Chondrocyte (in vitro differentiated cells): Measurements from ENCODE around the gene EIPR1. TPM values are rescaled to one million over a fixed set of nuclear protein-coding genes. Genes with fewer than 3 reads are reported as not detected.

Experiments used
- DNase-seq: peaks from one replicate; pipeline ENCODE4 v3.0.0; 2021; ENCODE audit warnings: mixed read lengths, low spot score
- H3K27ac Mint-ChIP-seq: one replicate; pipeline ENCODE4 v1.8.0; 2021; ENCODE audit warnings: mild to moderate bottlenecking, moderate library complexity, mixed read lengths; ENCODE audit not compliant: unreplicated experiment
- H3K27me3 Mint-ChIP-seq: 2 replicates; pipeline ENCODE4 v1.8.0; 2021; ENCODE audit warnings: low read depth, mixed read lengths
- H3K36me3 Mint-ChIP-seq: 2 replicates; pipeline ENCODE4 v1.8.0; 2021; ENCODE audit warnings: low read depth, mixed read lengths
- H3K4me1 Mint-ChIP-seq: 2 replicates; pipeline ENCODE4 v1.8.0; 2021; ENCODE audit warnings: low read depth, mild to moderate bottlenecking, mixed read lengths
- H3K4me3 Mint-ChIP-seq: one replicate; pipeline ENCODE4 v1.8.0; 2021; ENCODE audit warnings: mild to moderate bottlenecking, moderate library complexity, mixed read lengths; ENCODE audit not compliant: unreplicated experiment
- H3K9me3 Mint-ChIP-seq: 2 replicates; pipeline ENCODE4 v1.8.0; 2021; ENCODE audit warnings: low read depth, mixed read lengths
- total RNA-seq: library from RNA; stranded (reverse); gene quantifications from 3 replicates; pipeline ENCODE4 v1.2.1, GENCODE V29; 2021
- TF ChIP-seq, protein P1 (sequence below): fragments of 200-600 bp; sonication (generic); IDR thresholded peaks from 2 replicates; pipeline ENCODE4 v1.5.0; 2021; ENCODE audit warnings: antibody characterized with exemption, mild to moderate bottlenecking, moderate library complexity

The EIPR1 gene
- total RNA-seq, 1 donor from 2014 or later, result 18.2 TPM

DNA sequence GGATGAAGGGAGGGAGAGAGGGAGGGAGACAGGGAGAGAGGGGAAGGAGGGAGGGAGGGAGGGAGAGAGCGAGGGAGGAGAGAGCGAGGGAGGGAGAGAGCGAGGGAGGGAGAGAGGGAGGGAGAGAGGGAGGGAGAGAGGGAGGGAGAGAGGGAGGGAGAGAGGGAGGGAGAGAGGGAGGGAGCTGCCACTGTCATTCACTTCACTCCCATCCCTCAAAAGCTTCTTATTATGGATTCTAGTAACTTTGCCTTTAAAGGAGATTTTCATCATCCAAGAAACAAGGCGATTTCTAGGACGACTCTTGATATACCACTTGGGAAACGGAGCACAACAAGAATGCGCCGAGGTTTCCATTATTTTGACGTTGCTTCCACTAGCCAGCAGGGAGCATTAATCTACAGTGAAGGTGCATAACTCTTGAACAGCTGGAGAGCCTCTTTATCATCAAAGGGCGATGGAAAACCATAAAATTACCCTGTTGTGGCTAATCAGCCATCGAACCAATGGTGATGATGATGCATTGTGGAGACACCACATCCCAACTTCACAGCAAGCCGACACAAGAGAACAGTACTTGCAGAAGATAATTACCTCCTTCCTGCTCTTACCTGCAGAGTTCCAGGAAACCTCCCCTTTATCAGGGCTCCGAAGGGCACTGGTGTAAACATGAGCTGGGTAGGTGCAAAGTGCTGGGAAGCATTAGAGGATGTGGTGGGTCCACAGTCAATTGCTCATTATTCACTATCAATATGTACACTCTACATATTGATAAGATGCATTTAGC, 130.5 kb downstream of the EIPR1 start:
- Mint-ChIP-seq H3K27me3 (no peaks in the 10 kb centered on the region), H3K9me3 (peaks cover 17% of the 10 kb centered on the region), H3K4me1 (no peaks in the 10 kb centered on the region), H3K27ac (no peak overlapping the region), H3K36me3 (peaks cover 15% of the 10 kb centered on the region), H3K4me3 (no peak overlapping the region)
- TF ChIP-seq, protein P1, sequence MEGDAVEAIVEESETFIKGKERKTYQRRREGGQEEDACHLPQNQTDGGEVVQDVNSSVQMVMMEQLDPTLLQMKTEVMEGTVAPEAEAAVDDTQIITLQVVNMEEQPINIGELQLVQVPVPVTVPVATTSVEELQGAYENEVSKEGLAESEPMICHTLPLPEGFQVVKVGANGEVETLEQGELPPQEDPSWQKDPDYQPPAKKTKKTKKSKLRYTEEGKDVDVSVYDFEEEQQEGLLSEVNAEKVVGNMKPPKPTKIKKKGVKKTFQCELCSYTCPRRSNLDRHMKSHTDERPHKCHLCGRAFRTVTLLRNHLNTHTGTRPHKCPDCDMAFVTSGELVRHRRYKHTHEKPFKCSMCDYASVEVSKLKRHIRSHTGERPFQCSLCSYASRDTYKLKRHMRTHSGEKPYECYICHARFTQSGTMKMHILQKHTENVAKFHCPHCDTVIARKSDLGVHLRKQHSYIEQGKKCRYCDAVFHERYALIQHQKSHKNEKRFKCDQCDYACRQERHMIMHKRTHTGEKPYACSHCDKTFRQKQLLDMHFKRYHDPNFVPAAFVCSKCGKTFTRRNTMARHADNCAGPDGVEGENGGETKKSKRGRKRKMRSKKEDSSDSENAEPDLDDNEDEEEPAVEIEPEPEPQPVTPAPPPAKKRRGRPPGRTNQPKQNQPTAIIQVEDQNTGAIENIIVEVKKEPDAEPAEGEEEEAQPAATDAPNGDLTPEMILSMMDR, result no peak
- no peak for DNase-seq

DNA sequence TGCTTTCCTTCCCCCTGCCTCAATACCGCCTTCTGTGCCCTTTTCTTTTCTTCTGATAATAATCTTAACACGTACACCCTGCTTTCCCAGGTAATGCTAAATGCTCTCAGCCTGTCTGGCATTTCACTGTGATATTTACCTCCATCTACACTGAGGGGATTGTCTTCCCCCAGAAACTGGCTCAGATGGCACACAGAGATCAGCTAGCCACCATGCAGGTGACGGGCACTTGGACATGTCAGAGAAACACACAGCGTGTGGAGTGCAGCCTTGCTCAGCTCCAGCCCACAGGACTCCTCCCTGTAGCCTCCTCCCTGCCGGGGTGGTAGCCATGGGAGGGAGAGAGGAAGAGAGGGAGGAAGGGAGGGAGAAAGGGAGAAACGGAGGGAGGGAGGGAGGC, 131.2 kb downstream of the EIPR1 start:
- Mint-ChIP-seq H3K27ac (no peak overlapping the region), H3K4me1 (no peaks in the 10 kb centered on the region), H3K4me3 (no peak overlapping the region), H3K36me3 (peaks cover 14% of the 10 kb centered on the region), H3K27me3 (no peaks in the 10 kb centered on the region), H3K9me3 (peaks cover 15% of the 10 kb centered on the region)
- no peak for DNase-seq
- TF ChIP-seq, protein P1, result no peak

DNA sequence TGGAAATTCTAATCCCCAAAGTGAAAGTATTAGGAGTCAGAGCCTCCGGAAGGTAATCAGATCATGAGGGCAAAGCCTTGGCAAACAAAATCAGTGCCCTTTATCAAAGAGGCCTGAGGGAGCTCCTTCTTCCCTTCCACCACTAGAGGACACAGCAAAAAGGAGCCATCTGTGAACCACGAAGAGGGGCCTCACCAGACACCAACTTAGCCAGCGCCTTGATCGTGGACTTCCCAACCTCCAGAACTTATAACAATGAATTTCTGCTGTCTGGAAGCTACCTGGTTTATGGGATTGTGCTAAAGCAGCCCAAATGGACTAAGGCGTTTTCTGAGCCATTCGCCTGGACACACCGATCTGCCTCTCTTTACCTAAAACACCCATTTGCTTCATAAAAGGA, 133.1 kb downstream of the EIPR1 start:
- peaks cover 13% of the 10 kb centered on the region for H3K36me3 Mint-ChIP-seq
- no peak overlapping the region for H3K4me3 Mint-ChIP-seq
- TF ChIP-seq, protein P1, result no peak
- no peak for DNase-seq
- H3K27ac Mint-ChIP-seq, result no peak overlapping the region
- H3K27me3 Mint-ChIP-seq, result no peaks in the 10 kb centered on the region
- H3K9me3 Mint-ChIP-seq, result peaks cover 9% of the 10 kb centered on the region
- no peaks in the 10 kb centered on the region for H3K4me1 Mint-ChIP-seq

DNA sequence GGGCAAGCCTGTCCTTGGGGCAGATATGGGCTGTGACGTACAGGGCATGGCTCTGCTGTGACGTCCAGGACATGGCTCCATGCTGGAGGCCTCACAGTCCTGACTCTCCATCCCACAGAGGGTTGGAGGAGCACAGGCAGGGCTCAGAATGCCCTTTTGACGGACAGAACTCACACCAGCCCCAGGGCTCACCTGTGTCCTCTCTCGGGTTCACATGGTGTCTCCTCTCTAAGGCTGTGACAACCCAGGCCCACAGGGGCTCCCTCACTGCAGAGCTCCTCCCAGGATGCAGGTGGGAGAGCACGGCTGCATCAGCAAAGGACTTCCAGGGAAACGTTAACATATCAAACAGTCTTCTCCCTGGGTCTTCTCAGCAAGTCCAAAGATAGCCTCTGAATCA, 133.8 kb downstream of the EIPR1 start:
- H3K36me3 Mint-ChIP-seq, result peaks cover 6% of the 10 kb centered on the region
- no peak for DNase-seq
- no peaks in the 10 kb centered on the region for H3K27me3 Mint-ChIP-seq
- H3K4me3 Mint-ChIP-seq, result no peak overlapping the region
- TF ChIP-seq, protein P1, result no peak
- no peaks in the 10 kb centered on the region for H3K4me1 Mint-ChIP-seq
- no peak overlapping the region for H3K27ac Mint-ChIP-seq
- peaks cover 2% of the 10 kb centered on the region for H3K9me3 Mint-ChIP-seq

DNA sequence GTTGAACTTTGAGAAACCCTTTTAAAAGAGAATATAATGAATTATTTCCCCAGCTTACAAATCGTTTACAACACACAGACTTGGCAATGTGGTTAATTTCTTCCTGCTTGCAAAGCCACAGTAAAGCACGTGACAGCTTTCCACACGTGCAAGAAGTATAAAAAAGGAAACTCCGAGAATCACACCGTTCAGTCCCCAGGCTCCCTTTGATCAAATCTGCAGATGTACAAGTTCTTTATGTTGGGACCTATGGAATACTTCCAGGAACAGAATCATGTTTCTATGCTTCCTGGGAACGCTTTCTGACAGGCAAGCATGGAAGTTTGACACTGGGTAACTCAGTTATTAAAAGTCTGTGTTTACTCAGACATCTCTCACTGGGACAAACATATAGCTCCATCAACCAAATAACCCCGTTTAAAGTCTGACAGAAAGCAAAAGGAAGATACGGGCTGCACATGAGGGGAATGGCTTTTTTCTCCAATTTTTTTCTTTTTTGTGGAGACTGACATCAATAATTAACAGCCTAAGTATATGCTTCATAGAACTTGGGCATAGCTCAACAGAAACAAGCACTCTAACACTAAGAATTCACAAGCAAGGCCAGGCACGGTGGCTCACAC, 134.8 kb downstream of the EIPR1 start:
- no peaks in the 10 kb centered on the region for H3K4me1 Mint-ChIP-seq
- no peak for DNase-seq
- TF ChIP-seq, protein P1, result no peak
- H3K27me3 Mint-ChIP-seq, result no peaks in the 10 kb centered on the region
- H3K4me3 Mint-ChIP-seq, result no peak overlapping the region
- no peak overlapping the region for H3K27ac Mint-ChIP-seq
- peaks cover 4% of the 10 kb centered on the region for H3K36me3 Mint-ChIP-seq
- H3K9me3 Mint-ChIP-seq, result no peaks in the 10 kb centered on the region
